ENCODE results near the gene MYO7B.
A peak's percentile ranks its signal among the peaks of the same experiment; 100 is the strongest.

The MYO7B gene

GRCh38 chr2:127511917-127512316 is 23.6 kb upstream of the MYO7B start:
- no peak overlapping the region for H4K91ac ChIP-seq (ENCODE audit: low read length)

DNA sequence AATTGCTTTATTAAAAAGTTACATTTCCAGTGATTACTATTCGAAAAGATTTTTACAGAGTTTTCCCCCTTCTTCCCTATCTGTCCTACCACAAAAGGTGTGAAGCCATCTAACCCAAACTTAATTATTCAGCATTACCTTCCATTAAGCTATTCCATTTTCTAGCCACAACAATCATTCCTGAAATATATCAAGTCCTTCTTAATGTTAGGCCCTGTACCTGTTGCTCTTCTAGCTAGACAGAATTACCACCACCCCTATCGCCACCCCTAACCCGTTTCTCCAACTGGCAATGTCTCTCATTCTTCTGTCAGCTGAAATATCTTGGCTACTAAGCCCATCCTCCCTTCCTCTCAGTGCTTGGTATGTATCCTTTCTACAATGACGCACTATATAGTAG is 23.1 kb upstream of the MYO7B start:
- Histone ChIP-seq H4K91ac (ENCODE audit: low read length) (no peak overlapping the region), H2BK12ac (ENCODE audit: low read length in 2 of 2) (no peak overlapping the region), H2AK5ac (ENCODE audit: low read length, severe bottlenecking) (no peak overlapping the region), H2AFZ (ENCODE audit: low read depth, low read length) (no peak overlapping the region), H3K27me3 (ENCODE audit: control insufficient read depth in 1 of 2, insufficient read depth in 1 of 2, low read length in 2 of 2) (no peaks in the 10 kb centered on the region), H3K4me3 (ENCODE audit: insufficient read depth in 1 of 2, low read depth in 1 of 2, low read length in 2 of 2) (no peak overlapping the region), H3K18ac (ENCODE audit: low read depth in 1 of 2, low read length in 2 of 2) (no peak overlapping the region), H3K36me3 (ENCODE audit: control insufficient read depth in 1 of 2, insufficient read depth in 2 of 2, low read depth in 1 of 2, low read length in 2 of 2) (peaks cover 19 to 27% of the 10 kb centered on the region in 2 experiments), H4K8ac (ENCODE audit: low read length) (no peak overlapping the region), H3K79me1 (replicated peaks; ENCODE audit: low read length, poor library complexity, severe bottlenecking) (peaks cover 11% of the 10 kb centered on the region), H3K23ac (ENCODE audit: low read length in 2 of 2) (no peak overlapping the region), H2BK120ac (ENCODE audit: low read depth, low read length) (no peak overlapping the region), H3K4me2 (ENCODE audit: low read length, poor library complexity, severe bottlenecking) (no peak overlapping the region), H3K27ac (ENCODE audit: low read length, poor library complexity, severe bottlenecking) (no peak overlapping the region), H3K4me1 (ENCODE audit: control insufficient read depth, insufficient read depth, low read depth, low read length) (peaks cover 8% of the 10 kb centered on the region), H3K9me3 (ENCODE audit: control insufficient read depth, low read length) (no peaks in the 10 kb centered on the region), H2BK5ac (ENCODE audit: low read depth, low read length, poor library complexity, severe bottlenecking) (no peak overlapping the region), H2BK15ac (ENCODE audit: low read depth, poor library complexity, severe bottlenecking) (no peak overlapping the region), H3K9ac (ENCODE audit: low read length) (no peak overlapping the region), H3K4ac (ENCODE audit: low read depth in 1 of 2, low read length in 2 of 2) (no peak overlapping the region), H3K14ac (ENCODE audit: low read length in 2 of 2) (no peak overlapping the region)
- no peak for DNase-seq
- 95% methylated on average over 3 of the region's 4 CpGs for WGBS

More at GRCh38 chr2:127511917-127512316, 23.6 kb upstream of the MYO7B start:
- Histone ChIP-seq H3K9me3 (ENCODE audit: control insufficient read depth, low read length) (no peaks in the 10 kb centered on the region), H3K23ac (ENCODE audit: low read length in 2 of 2) (no peak overlapping the region), H3K14ac (ENCODE audit: low read length in 2 of 2) (no peak overlapping the region), H3K36me3 (ENCODE audit: control insufficient read depth in 1 of 2, insufficient read depth in 2 of 2, low read depth in 1 of 2, low read length in 2 of 2) (peaks cover 19 to 26% of the 10 kb centered on the region in 2 experiments), H2BK120ac (ENCODE audit: low read depth, low read length) (no peak overlapping the region), H3K4me1 (ENCODE audit: control insufficient read depth, insufficient read depth, low read depth, low read length) (peaks cover 8% of the 10 kb centered on the region), H4K8ac (ENCODE audit: low read length) (no peak overlapping the region), H3K4me3 (ENCODE audit: insufficient read depth in 1 of 2, low read depth in 1 of 2, low read length in 2 of 2) (no peak overlapping the region), H3K18ac (ENCODE audit: low read depth in 1 of 2, low read length in 2 of 2) (no peak overlapping the region), H2BK15ac (ENCODE audit: low read depth, poor library complexity, severe bottlenecking) (no peak overlapping the region), H3K27ac (ENCODE audit: low read length, poor library complexity, severe bottlenecking) (no peak overlapping the region), H2BK5ac (ENCODE audit: low read depth, low read length, poor library complexity, severe bottlenecking) (no peak overlapping the region), H3K9ac (ENCODE audit: low read length) (no peak overlapping the region), H3K79me1 (replicated peaks; ENCODE audit: low read length, poor library complexity, severe bottlenecking) (peaks cover 11% of the 10 kb centered on the region), H3K4ac (ENCODE audit: low read depth in 1 of 2, low read length in 2 of 2) (no peak overlapping the region), H3K4me2 (ENCODE audit: low read length, poor library complexity, severe bottlenecking) (no peak overlapping the region), H2AFZ (ENCODE audit: low read depth, low read length) (no peak overlapping the region), H2AK5ac (ENCODE audit: low read length, severe bottlenecking) (peak overlapping the region; percentile 9), H3K27me3 (ENCODE audit: control insufficient read depth in 1 of 2, insufficient read depth in 1 of 2, low read length in 2 of 2) (no peaks in the 10 kb centered on the region), H2BK12ac (ENCODE audit: low read length in 2 of 2) (no peak overlapping the region)
- no peak for DNase-seq
- WGBS = no CpG with 5 or more reads among the region's 1 CpG

DNA sequence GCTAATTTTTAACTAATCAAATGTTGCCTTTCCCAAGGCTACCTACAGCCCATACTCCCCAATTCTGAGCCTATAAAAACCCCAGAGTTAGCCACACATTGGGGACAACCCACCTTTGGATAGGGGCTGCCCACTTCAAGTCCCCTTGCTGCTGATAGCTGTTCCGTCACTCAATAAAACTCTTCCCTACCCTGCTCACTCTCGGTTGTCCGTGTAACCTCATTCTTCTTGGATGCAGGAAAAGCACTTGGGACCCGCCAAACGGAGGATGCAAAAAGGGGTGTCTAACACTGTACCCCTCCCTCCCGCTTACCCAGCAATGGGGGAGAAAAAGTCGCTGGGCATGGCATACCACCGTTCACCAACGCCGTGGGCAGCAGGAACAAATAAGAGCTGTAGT is 21.4 kb upstream of the MYO7B start:
- H2BK5ac ChIP-seq (ENCODE audit: low read depth, low read length, poor library complexity, severe bottlenecking) = no peak overlapping the region
- H2AK5ac ChIP-seq (ENCODE audit: low read length, severe bottlenecking) = no peak overlapping the region
- no peak overlapping the region for H3K27ac ChIP-seq (ENCODE audit: low read length, poor library complexity, severe bottlenecking)
- no peak overlapping the region for H3K4me2 ChIP-seq (ENCODE audit: low read length, poor library complexity, severe bottlenecking)
- peaks cover 11% of the 10 kb centered on the region for H3K79me1 ChIP-seq (replicated peaks; ENCODE audit: low read length, poor library complexity, severe bottlenecking)
- no peak for DNase-seq
- H2BK120ac ChIP-seq (ENCODE audit: low read depth, low read length) = no peak overlapping the region
- peaks cover 26 to 40% of the 10 kb centered on the region in 2 experiments for H3K36me3 ChIP-seq (ENCODE audit: control insufficient read depth in 1 of 2, insufficient read depth in 2 of 2, low read depth in 1 of 2, low read length in 2 of 2)
- peaks cover 6% of the 10 kb centered on the region for H3K4me1 ChIP-seq (ENCODE audit: control insufficient read depth, insufficient read depth, low read depth, low read length)
- H3K4ac ChIP-seq (ENCODE audit: low read depth in 1 of 2, low read length in 2 of 2) = no peak overlapping the region
- H2BK12ac ChIP-seq (ENCODE audit: low read length in 2 of 2) = no peak overlapping the region
- H3K23ac ChIP-seq (ENCODE audit: low read length in 2 of 2) = no peak overlapping the region
- no peak overlapping the region for H3K4me3 ChIP-seq (ENCODE audit: insufficient read depth in 1 of 2, low read depth in 1 of 2, low read length in 2 of 2)
- no peak overlapping the region for H2BK15ac ChIP-seq (ENCODE audit: low read depth, poor library complexity, severe bottlenecking)
- no peak overlapping the region for H3K9ac ChIP-seq (ENCODE audit: low read length)
- H4K8ac ChIP-seq (ENCODE audit: low read length) = no peak overlapping the region
- no peak overlapping the region for H2AFZ ChIP-seq (ENCODE audit: low read depth, low read length)
- no peaks in the 10 kb centered on the region for H3K9me3 ChIP-seq (ENCODE audit: control insufficient read depth, low read length)
- no peak overlapping the region for H3K18ac ChIP-seq (ENCODE audit: low read depth in 1 of 2, low read length in 2 of 2)
- 88% methylated on average over 10 of the region's 10 CpGs for WGBS
- no peak overlapping the region for H4K91ac ChIP-seq (ENCODE audit: low read length)
- H3K14ac ChIP-seq (ENCODE audit: low read length in 2 of 2) = no peak overlapping the region
- no peaks in the 10 kb centered on the region for H3K27me3 ChIP-seq (ENCODE audit: control insufficient read depth in 1 of 2, insufficient read depth in 1 of 2, low read length in 2 of 2)

DNA sequence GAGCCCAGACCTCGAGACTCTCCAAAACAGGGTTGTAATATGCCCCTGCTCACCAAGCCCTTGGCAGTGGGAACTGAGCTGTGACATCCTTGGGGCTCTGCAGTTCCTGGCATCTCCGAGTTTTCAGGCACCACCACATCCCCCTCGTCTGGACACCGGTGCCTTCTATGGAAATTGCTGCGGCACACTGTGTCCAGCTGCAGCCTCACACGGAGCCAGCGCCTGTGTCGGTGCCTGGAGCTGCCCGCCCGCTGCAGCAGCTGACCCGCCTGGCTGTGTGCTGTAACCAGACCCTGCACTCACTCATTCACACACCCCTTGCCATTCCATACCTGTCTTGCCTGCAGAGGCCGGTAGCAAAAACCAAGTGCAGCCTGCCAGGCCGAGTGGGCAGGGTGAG is 21.0 kb upstream of the MYO7B start:
- H3K4me1 ChIP-seq (ENCODE audit: control insufficient read depth, insufficient read depth, low read depth, low read length) = peaks cover 6% of the 10 kb centered on the region
- no peak overlapping the region for H4K91ac ChIP-seq (ENCODE audit: low read length)
- H3K27me3 ChIP-seq (ENCODE audit: control insufficient read depth in 1 of 2, insufficient read depth in 1 of 2, low read length in 2 of 2) = no peaks in the 10 kb centered on the region
- H3K23ac ChIP-seq (ENCODE audit: low read length in 2 of 2) = no peak overlapping the region
- DNase-seq = no peak
- 97% methylated on average over 13 of the region's 13 CpGs for WGBS
- no peaks in the 10 kb centered on the region for H3K9me3 ChIP-seq (ENCODE audit: control insufficient read depth, low read length)
- H2BK15ac ChIP-seq (ENCODE audit: low read depth, poor library complexity, severe bottlenecking) = no peak overlapping the region
- H3K18ac ChIP-seq (ENCODE audit: low read depth in 1 of 2, low read length in 2 of 2) = no peak overlapping the region
- H3K4ac ChIP-seq (ENCODE audit: low read depth in 1 of 2, low read length in 2 of 2) = no peak overlapping the region
- no peak overlapping the region for H2BK12ac ChIP-seq (ENCODE audit: low read length in 2 of 2)
- peaks cover 11% of the 10 kb centered on the region for H3K79me1 ChIP-seq (replicated peaks; ENCODE audit: low read length, poor library complexity, severe bottlenecking)
- H2BK5ac ChIP-seq (ENCODE audit: low read depth, low read length, poor library complexity, severe bottlenecking) = no peak overlapping the region
- H3K36me3 ChIP-seq (ENCODE audit: control insufficient read depth in 1 of 2, insufficient read depth in 2 of 2, low read depth in 1 of 2, low read length in 2 of 2) = peaks cover 26 to 43% of the 10 kb centered on the region in 2 experiments
- no peak overlapping the region for H2AFZ ChIP-seq (ENCODE audit: low read depth, low read length)
- H3K27ac ChIP-seq (ENCODE audit: low read length, poor library complexity, severe bottlenecking) = no peak overlapping the region
- no peak overlapping the region for H3K4me3 ChIP-seq (ENCODE audit: insufficient read depth in 1 of 2, low read depth in 1 of 2, low read length in 2 of 2)
- H3K4me2 ChIP-seq (ENCODE audit: low read length, poor library complexity, severe bottlenecking) = no peak overlapping the region
- H4K8ac ChIP-seq (ENCODE audit: low read length) = no peak overlapping the region
- H2AK5ac ChIP-seq (ENCODE audit: low read length, severe bottlenecking) = no peak overlapping the region
- H3K14ac ChIP-seq (ENCODE audit: low read length in 2 of 2) = no peak overlapping the region
- H2BK120ac ChIP-seq (ENCODE audit: low read depth, low read length) = no peak overlapping the region
- no peak overlapping the region for H3K9ac ChIP-seq (ENCODE audit: low read length)

Data from mesenchymal stem cell (in vitro differentiated cells and primary cell).